Lower leg skin (tissue), 4 donors: Measurements from ENCODE around the gene PERM1. TPM values are rescaled to one million over a fixed set of nuclear protein-coding genes. Genes with fewer than 3 reads are reported as not detected.

Experiments used
- DNase-seq, 2 donors: peaks; one replicate each; pipeline ENCODE4 v3.0.0-alpha.2; 2019; ENCODE audit warnings: low spot score in 2 of 2
- H3K4me3 ChIP-seq: fragments of 200-600 bp; sonication (generic); 2 replicates; pipeline ENCODE4 v1.5.1; 2017; ENCODE audit warnings: mild to moderate bottlenecking, low read depth; ENCODE audit not compliant: poor library complexity, severe bottlenecking
- CTCF ChIP-seq, 3 donors: fragments of 450-650 bp; IDR thresholded peaks; one replicate each; pipeline ENCODE4 v1.5.1; 2016; ENCODE audit warnings: antibody characterized with exemption in 3 of 3, mild to moderate bottlenecking in 3 of 3, moderate library complexity in 2 of 3
- POLR2A ChIP-seq, 2 donors: fragments of 450-650 bp; IDR thresholded peaks; one replicate each; pipeline ENCODE4 v1.6.1; 2016 to 2017; ENCODE audit warnings: antibody characterized with exemption in 2 of 2, mild to moderate bottlenecking in 1 of 2, moderate library complexity in 1 of 2
- WGBS, 2 donors: methylation state at CpG; one replicate each; pipeline ENCODE4 v1.1.5; 2018; 5-methylcytosine and 5-hydroxymethylcytosine counted together
- intact Hi-C: fragments of 100-400 bp; cut with DNase I; formaldehyde crosslinking; loops from one replicate; pipeline ENCODE4 v1.15.0; 2023; ENCODE audit warnings: low total_unique reads
- total RNA-seq, 4 donors: library from RNA; depleted of rRNA; stranded (reverse); fragments of >200 nt; gene quantifications; one replicate each; pipeline ENCODE4 v1.1.0, GENCODE V29; 2016

The PERM1 gene
- total RNA-seq, 4 donors from 2014 or later, result 0.17 to 0.46 (median 0.29) TPM; not detected in 1

GRCh38 chr1:939511-940106 lies 42.3 kb downstream of the PERM1 start:
- no peak overlapping the region for H3K4me3 ChIP-seq
- no peak for DNase-seq
- TF ChIP-seq POLR2A (IDR thresholded peaks at IDR 0.05) (no peak), CTCF (IDR thresholded peaks at IDR 0.05) (no peak)
- 19 to 21% methylated on average over 14 to 17 of the region's 21 CpGs for WGBS, 2 donors
- intact Hi-C loops, result no loop called here

- no peak overlapping the region for H3K4me3 ChIP-seq
- DNase-seq, result no peak
- intact Hi-C loops, result no loop called here
- TF ChIP-seq CTCF (IDR thresholded peaks at IDR 0.05) (no peak), POLR2A (IDR thresholded peaks at IDR 0.05) (no peak)
- WGBS, 2 donors, result 62 to 74% methylated on average over 27 to 30 of the region's 30 CpGs
These were observed 43.0 kb downstream of the PERM1 start for GRCh38 chr1:938711-939489.

- TF ChIP-seq POLR2A (IDR thresholded peaks at IDR 0.05) (no peak), CTCF (IDR thresholded peaks at IDR 0.05) (no peak)
- intact Hi-C loops, result no loop called here
- no peak overlapping the region for H3K4me3 ChIP-seq
- WGBS, 2 donors, result 62 to 73% methylated on average over 14 to 15 of the region's 15 CpGs
- no peak for DNase-seq
These were observed 43.7 kb downstream of the PERM1 start for GRCh38 chr1:938088-938683.

- 74 to 78% methylated on average over 6 to 16 of the region's 16 CpGs for WGBS, 2 donors
- TF ChIP-seq CTCF (IDR thresholded peaks at IDR 0.05) (no peak), POLR2A (IDR thresholded peaks at IDR 0.05) (no peak)
- intact Hi-C loops, result no loop called here
- no peak overlapping the region for H3K4me3 ChIP-seq
- DNase-seq, result no peak
These were observed 44.4 kb downstream of the PERM1 start for GRCh38 chr1:937521-937920.

GRCh38 chr1:936348-937264 lies 45.3 kb downstream of the PERM1 start:
- no peak overlapping the region for H3K4me3 ChIP-seq
- no peak for DNase-seq
- 42 to 43% methylated on average over 23 to 33 of the region's 45 CpGs for WGBS, 2 donors
- TF ChIP-seq POLR2A (IDR thresholded peaks at IDR 0.05), result no peak
- TF ChIP-seq CTCF (IDR thresholded peaks at IDR 0.05), result no peak
- intact Hi-C loops, result no loop called here
